NCI-H460 (cell line): ENCODE data around the gene SVEP1. TPM values are rescaled to one million over a fixed set of nuclear protein-coding genes. Genes with fewer than 3 reads are reported as not detected.
"Not testable (repeated sequence)": the region's sequence is repeated elsewhere in the genome, so short reads cannot be mapped to it uniquely, and the experiment has no call there.

Source experiments
- DNase-seq: peaks from one replicate; pipeline ENCODE4 v3.0.0-alpha.2; 2016; ENCODE audit warnings: low read depth; ENCODE audit errors: extremely low read depth
- total RNA-seq: library from RNA; depleted of rRNA; stranded (reverse); fragments of >200 nt; shearing (Covaris generic); gene quantifications from 2 replicates; pipeline ENCODE4 v1.2.3, GENCODE V29; 2014

The SVEP1 gene
- total RNA-seq, 1 experiment from 2014 or later: 0.97 TPM

DNA sequence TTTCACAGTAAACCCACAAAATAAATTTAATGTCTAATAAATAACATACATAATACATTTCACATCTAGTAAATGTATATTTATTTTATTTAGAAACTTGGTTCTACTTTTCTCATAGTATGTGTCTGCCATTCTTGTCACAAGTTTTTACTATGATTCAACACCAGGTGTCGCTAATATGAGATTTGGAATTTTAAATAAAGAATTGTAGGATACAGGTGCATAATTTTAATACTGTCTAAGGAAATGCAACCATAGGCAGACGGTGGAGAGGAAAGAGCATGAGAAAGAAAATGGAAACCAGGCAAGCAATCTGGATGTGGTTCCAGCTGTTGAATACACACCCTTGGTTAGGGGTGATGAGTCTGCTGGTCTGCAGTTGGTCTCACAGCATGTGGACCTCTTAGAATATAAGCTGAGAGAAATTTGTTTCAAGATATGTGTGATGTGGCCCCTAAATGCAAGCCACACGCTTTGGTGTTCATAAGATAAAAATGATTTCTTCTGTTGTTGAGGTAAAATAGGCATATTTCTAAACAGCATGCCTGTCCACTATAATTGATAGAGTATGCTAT, 127.2 kb downstream of the SVEP1 start:
- peak; percentile 12 for DNase-seq

DNA sequence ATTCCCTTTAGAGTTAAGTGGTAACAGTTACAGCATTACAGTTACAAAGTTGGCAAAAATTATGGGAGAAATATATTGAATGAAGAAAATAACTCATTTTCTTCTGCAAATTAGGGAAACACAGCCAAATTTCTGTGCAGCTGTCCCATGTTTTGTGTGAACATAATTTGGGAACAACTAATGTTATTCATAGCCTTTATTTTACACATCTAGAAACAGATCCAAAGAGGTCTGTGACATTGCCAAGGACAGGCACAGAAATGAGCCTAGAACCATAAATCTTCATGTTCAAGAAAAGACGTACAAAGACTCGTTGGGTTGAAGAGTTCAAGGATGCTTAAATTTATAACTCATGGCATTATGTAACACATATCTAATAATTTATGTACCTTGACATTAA, 127.8 kb downstream of the SVEP1 start:
- DNase-seq: no peak

DNA sequence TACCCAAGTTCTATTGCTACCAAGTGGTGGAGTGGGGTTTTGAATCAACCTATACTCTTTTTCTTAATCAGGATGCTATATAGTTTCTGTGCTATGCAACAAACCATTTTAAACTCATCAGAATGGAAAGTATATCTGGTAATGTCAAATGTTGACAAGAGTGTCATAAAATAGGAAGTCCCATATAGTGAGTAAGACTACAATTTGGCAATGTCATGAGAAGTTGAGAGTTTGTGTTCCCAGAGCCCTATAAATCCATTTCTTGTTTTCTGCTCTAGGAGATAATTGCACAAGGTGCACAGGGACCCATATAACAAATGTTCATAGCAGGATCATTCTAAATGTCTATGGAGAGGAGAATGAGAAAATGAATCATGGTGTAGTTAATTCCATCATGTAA, 132.1 kb downstream of the SVEP1 start:
- no peak for DNase-seq

DNA sequence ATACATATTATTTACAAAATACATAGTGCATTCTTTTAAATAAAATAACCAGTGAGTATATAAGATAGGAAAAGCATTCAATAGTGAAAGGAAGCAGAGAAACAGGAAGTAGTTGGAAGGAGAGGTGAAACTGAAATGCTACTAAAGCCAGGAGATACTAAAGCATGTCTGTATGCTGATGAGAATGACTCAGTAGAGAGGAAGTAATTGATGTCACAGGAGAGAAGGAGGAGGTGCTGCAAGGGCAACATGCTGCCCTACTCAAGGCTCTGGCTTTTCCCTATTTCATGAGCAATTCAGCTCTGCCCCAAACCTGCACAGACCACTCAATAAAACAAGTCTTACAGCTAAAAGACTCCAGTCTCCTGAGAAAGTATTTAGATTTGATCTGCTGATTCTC, 133.4 kb downstream of the SVEP1 start:
- no peak for DNase-seq

DNA sequence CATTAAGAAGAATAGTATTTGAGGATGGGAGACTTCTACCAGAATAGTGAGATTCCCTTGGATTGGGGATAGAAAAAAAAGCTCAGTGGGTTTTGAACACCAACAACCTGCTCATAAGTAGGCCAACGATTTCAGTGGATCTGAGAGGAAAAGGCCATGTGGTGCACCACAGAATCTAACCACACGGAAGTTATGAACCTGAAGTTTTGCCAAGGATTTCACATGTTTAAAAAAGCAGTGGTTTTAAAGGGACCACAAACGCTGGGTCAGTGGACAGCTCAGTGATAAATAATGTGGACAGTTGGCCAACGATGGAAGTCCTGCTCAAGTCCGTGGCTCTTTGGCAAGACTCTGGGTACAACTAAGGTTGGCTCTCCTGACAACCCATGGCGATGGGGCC, 134.6 kb downstream of the SVEP1 start:
- no peak for DNase-seq

DNA sequence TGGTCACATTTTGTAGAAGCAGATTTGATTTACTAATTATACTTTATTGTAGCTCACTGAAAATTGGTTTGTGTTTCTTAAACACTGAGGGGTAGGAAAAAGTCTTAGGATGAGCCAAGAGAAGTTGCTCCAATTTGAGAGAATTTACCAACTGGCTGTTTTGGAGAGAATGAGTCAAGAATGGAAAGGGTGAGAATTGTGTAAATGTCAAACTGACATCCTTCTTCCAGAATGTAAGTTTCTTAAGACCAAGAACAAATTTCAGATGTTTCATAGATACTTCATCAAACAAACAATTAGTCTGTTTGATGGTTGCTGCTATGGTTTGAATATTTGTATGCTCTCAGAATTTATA, 135.7 kb downstream of the SVEP1 start:
- DNase-seq: peak; percentile 26

DNA sequence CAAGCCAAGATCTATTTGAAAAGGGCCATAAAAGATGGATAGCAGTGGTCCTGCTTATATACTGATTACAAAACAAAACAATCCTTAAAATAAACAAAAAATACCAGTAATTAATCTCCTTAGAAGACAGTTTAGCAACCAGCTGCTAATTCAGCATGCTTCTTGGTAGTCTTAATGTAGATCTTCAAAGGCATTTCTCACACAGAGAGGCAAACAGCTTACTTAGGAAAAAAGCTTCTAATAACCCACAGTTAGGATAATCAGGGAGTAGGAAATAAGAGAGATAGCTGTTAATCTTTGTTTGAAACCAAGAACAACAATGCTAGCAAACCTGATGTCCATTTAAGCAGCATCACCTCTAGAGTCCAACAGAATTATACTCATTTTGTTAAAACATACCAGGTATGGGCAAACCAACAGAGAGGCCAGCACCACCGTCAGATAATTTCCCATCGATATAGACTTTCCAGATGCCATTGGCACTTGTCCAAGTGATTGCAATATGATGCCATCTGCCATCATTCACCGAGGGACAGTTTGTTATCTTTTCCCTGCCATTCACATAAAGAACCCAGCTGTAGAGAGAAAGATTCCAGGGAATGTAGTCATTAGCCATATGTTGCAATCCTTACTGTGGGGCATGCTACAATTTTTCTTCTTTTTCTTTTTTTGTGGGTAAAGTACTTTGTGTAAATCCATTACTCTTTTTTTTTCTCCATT, 136.2 kb downstream of the SVEP1 start:
- peak; percentile 52 for DNase-seq

DNA sequence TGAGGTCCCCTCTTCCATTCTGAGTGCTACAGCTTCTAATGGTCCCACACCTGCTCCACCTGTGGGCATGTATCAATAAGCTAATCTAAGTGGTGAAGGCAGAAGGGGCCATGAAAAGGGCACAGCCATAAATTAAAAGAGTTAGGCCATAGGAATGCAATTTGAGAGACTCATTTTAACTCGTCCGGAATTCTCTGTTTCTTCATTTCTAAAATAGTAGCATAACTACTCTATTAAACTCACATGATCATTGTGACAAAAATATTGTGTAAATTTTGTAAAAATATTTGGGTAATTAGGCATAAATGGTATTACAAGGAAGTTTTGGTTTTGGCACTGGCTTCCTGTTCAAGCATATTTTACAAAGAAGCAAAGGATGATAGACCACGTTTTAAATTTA, 138.7 kb downstream of the SVEP1 start:
- DNase-seq: no peak

DNA sequence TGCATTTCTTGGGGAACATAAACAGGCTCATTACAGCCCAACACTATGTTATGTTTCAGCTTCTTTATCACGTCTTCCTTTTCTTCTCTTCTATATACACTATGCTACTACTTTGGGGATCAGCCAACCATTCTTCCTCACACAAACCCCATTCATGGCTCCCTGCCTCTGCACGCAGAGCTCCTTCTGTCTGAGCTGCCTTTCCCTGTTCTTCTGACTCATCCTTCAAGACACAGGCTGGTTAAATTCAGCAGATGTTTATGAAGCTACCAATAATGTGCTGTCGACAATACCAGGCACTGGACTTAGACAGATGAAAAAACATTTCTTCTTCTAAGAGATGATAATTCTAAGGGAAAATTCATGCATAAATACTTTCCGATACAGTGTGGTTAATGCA, 139.4 kb downstream of the SVEP1 start:
- no peak for DNase-seq

DNA sequence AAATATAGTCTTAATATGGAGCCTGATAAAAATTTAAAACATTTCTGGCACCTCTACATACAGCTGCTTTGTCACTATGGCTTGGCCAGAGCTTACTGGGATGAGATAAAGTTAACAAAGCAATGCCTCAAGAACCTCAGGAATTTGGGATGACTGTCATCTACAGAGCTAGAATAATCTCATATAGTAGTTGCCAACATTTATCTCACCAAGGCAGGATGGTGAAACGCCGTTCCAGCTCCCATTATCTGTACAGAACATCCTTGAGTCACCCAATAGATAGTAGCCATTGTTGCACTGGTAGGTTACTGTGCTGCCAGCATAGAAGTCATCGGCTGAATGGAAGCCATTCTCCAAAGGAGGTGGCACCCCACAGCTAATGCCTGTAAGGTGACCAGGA, 147.3 kb downstream of the SVEP1 start:
- no peak for DNase-seq

DNA sequence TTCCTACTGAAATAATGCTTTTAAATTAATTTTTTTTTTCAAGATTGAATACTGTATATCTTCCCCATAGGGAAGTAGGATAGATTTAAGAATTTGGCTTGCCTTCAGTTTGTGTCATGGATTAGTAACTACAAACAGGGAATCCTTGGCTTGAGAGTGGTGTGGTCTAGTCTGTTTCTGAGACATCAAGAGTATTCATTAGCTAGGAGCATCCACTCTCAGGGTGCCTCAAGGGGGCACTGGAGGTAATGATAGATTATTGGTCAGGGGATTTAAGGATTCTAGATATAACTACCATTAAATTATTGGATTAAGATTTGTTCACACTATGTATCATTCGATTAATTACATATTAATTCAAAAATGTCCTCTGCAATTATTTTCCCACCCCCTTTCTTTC, 150.1 kb downstream of the SVEP1 start:
- no peak for DNase-seq

DNA sequence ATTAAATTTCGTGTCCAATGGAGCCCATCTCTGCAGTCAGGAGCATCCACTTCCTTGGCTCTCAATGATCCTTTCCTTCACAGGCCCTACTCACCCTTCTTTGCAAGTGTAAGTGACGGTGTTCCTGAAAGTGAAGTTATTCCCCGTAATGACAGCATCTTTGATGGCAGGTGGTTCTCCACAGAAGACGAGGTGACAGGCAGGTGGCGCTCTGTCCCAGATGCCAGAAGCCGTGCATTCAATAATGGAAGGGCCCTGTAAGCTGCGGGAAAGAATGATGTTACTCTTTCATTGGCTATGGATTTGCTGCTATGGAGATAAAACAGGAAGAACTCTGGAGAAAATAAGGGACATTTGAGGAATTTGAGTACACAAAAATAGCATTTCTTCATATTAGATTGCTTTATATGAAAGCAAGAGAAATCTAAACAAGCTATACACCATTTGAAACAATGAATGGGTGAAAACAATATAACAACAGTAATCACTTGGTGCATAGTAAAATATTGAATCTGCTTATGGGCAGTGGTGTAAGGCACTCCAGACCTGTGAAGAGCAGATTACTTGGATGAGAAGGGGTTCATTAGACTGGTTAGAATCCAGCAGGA, 151.9 kb downstream of the SVEP1 start:
- peak; percentile 42 for DNase-seq

DNA sequence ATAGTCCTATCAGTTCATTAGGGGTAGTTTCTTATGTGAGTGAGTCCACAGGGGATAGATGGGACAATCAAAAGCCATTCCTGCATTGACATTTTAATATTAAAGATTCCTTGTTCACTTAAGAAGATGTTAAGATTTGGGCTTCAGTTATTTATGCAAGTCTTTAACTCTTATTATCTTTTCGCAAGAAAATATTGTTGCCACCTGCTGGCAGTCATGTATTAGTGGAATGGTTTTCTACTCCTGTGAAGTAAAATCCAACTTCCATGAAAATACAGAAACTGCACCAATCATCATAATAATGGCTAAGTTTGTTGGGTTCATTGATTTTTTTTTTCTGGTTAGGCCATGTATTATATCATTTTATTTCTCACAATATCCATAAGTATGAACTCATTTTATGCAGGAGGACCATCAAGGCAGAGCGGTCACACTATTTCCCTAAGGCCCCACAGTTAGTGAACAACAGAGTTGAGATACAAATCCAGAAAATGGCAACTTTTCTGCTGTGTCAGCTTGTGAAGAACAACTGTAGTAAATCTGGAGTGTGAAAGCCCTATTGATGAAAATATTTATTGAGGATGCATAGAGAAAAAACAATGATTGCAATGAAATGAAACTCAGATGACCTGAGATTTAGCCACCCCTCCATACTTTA, 153.4 kb downstream of the SVEP1 start:
- peak; percentile 5 for DNase-seq

DNA sequence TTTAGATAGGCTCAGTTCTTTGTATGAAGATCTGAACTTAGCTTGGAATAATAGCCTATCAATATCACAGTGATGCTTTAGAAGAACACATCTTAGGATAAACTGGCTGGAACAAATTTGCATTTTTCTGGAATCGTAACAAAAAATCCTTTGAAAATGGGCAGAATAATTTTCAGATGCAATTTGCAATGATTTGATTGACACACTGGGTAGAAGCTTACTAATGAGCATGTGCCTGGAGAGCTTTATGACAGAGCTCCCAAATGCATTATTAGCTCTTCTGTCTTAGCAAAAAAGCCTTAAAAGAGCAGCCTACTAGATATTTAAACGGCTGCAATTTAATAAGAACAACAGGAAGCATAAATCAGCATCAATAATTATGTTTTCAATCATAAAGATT, 165.1 kb downstream of the SVEP1 start:
- DNase-seq: no peak

DNA sequence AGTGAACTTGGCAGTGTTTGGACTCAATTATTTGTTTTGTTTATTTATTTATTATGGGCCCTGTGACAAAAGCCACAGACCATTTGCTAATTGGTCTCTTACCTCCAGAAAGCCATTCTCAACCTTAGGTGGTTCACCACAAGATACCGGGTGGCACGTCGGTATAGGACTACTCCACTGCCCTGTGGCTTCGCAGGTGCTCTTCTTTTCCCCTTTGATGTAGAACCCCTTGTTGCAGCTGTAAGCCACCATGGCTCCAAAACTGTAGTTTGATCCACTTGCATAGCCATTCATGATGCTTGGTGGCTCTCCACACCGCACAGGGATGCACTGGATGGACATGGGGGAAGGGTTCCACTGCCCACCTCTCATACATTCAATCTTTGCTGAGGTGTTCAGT, 168.6 kb downstream of the SVEP1 start:
- DNase-seq: no peak

DNA sequence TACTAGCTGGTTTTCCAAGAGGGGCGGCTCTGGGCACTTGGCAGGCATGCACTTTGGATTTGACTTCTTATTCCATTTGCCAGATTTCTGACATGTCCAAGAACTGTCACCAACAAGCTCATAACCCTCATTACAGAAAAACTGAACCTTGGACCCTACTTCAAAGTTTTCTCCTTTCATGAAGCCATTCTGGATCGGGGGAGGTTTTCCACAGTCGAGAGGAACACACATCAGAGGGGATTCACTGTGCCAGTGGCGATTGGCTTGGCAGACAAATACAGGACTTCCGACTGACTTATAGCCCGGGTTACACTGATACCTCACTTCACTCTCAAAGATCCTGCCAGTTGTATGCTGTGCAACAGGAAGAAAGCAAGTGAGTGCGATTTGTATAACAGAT, 170.9 kb downstream of the SVEP1 start:
- no peak for DNase-seq

DNA sequence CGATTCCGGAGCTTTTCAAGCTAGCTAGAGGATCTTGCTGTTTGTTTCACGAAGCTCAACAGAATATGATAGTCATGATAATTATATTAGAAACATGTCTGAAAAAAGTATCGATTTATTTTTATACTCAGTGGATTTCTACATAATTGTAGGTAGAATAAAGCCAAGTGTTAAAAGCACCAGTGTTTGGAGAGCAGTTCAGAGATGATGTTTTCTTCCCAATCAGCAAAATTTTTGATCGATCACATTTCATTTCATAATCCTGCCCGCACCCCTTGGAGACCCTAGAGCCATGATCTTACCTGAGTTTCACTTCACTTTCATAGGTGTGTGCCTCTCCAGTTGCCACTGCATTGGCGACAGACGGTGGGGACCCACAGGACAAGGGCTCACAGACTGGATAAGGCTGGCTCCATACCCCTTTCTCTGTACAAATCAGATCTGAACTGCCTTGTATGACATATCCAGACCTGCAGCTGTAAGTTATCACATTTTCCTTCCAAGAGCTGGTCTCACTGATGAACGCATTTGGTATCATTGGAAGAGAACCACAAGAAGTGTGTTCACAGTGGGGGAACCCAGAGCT, 173.6 kb downstream of the SVEP1 start:
- DNase-seq: no peak

DNA sequence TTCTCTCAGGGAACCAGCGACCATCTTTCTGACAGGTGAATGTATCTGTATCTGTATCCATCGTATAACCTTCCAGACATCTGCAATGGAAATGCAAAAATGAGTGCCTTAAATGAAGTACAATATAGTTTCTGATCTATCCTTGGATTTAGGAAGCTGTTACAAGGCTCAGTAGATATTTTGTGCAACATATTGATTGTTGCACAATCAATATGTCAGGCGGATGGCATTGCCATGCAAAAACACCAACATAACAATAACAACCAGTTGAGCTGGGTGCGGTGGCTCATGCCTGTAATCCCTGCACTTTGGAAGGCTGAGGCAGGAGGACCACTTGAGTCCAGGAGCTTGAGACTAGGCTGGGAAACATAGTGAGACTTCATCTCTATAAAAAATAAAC, 175.1 kb downstream of the SVEP1 start:
- no peak for DNase-seq

DNA sequence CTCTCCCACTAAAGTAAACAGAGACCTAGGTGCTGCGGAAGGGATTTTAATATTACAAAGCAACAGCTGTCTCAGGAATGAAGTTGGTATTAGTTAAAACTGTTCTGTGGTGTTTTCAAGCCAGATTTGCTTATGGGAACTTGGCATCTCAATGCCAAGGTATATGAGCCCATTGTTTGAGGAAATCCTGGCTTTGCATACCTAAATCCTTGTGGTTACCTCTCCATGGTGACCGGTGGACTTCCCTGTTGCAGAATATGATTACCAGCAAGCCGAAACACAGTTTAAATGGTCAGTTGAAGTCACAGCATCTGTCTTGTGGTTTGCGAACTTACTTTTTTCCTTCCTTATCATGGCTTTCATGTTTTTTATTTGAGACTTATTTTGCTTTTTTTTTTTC, 179.6 kb downstream of the SVEP1 start:
- no peak for DNase-seq

DNA sequence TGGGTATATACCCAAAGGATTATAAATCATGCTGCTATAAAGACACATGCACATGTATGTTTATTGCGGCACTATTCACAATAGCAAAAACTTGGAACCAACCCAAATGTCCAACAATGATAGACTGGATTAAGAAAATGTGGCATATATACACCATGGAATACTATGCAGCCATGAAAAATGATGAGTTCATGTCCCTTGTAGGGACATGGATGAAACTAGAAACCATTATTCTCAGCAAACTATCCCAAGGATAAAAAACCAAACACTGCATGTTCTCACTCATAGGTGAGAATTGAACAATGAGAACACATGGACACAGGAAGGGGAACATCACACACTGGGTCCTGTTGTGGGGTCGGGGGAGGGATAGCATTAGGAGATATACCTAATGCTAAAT, 180.5 kb downstream of the SVEP1 start:
- DNase-seq: not testable (repeated sequence)

DNA sequence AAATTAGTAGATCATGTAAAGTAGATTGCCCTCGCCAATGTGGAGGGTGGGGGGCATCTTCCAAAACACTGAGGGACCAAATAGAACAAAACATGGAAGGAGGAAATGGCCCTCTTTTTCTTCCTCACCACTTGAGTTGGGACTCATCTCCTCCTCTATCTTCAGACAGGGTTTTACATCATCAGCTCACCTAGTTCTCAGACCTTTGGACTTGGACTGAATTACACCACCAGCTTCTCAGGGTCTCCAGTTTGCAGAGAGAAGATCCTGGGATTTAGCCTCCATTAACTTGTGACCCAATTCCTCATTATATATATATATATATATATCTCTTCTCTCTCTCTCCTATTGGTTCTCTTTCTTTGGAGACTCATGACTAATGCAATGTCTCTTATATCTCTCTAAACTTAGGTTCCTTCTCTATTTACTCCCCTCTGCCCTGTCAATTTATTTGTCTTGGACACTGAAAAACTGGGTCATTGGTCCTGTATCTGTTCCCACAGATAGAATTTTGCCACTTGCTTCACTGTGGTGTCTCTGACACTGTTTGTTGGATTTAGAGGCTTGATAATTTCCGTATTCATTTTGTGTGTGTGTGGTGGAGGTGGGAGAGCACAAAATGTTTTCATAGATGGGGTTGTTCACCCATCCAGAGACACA, 187.6 kb downstream of the SVEP1 start:
- DNase-seq: no peak
